Measurements from ENCODE around the gene WNK4.
"Not testable (repeated sequence)": the region's sequence is repeated elsewhere in the genome, so short reads cannot be mapped to it uniquely, and the experiment has no call there.

DNA sequence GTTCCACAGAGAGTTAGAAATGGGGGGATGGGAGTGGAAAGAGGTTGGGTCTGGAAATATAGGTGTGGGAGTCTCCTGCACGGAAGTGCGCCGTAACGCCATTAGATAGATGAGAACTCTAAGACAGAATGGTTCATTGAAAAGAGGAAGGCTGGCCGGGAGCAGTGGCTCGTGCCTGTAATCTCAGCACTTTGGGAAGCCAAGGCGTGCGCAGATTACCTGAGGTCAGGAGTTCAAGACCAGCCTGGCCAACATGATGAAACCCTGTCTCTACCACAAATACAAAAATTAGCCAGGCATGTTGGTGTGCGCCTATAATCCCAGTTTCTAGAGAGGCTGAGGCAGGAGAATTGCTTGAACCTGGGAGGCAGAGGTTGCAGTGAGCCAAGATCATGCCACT is 12.4 kb upstream of the WNK4 start:
- TF ChIP-seq, protein P1, sequence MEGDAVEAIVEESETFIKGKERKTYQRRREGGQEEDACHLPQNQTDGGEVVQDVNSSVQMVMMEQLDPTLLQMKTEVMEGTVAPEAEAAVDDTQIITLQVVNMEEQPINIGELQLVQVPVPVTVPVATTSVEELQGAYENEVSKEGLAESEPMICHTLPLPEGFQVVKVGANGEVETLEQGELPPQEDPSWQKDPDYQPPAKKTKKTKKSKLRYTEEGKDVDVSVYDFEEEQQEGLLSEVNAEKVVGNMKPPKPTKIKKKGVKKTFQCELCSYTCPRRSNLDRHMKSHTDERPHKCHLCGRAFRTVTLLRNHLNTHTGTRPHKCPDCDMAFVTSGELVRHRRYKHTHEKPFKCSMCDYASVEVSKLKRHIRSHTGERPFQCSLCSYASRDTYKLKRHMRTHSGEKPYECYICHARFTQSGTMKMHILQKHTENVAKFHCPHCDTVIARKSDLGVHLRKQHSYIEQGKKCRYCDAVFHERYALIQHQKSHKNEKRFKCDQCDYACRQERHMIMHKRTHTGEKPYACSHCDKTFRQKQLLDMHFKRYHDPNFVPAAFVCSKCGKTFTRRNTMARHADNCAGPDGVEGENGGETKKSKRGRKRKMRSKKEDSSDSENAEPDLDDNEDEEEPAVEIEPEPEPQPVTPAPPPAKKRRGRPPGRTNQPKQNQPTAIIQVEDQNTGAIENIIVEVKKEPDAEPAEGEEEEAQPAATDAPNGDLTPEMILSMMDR (conservative IDR thresholded peaks at IDR 0.05) = not testable (repeated sequence)
- TF ChIP-seq EZH2 (IDR thresholded peaks at IDR 0.05; ENCODE audit: low read depth) = not testable (repeated sequence)
